ENCODE measurements around the gene B3GNT2. TPM values are rescaled to one million over a fixed set of nuclear protein-coding genes. Genes with fewer than 3 reads are reported as not detected.

Gene B3GNT2
- total and polyA plus RNA-seq, 2 donors (not counting 3 experiments of a cell fraction or from before 2014, with no cell fraction given): 9.5 to 21.2 TPM

- CTCF ChIA-PET: interaction anchor here (1.5 kb wide), 1 partner anchor 9 kb away, joined by 4 read pairs; no protein-coding TSS in a partner anchor
Measured at GRCh38 chr2:62207491-62207890, 11.6 kb downstream of the B3GNT2 start.

More at GRCh38 chr2:62207491-62207890, 11.6 kb downstream of the B3GNT2 start:
- POLR2A ChIA-PET: no interaction called here
- intact Hi-C loops (cut with micrococcal nuclease) (no loop called here), dilution Hi-C loops (cut with MboI; ENCODE audit: extremely low pct_ligation_motif_present, low sequenced_read_pairs) (no loop called here)
- Histone ChIP-seq H3K4me2 (ENCODE audit: insufficient read depth, low read length) (no peak overlapping the region), H2AFZ (ENCODE audit: low read depth, low read length) (no peak overlapping the region), H3K4me3 (replicated peaks in 1 of 3; ENCODE audit: insufficient read depth in 1 of 3, low read depth in 1 of 3, low read length in 3 of 3) (no peak overlapping the region), H4K20me1 (replicated peaks; ENCODE audit: control insufficient read depth, extremely low read depth, insufficient read depth, low read length) (peaks cover 2% of the 10 kb centered on the region), H3K79me2 (ENCODE audit: control insufficient read depth, insufficient read depth, low read length) (peaks cover 48% of the 10 kb centered on the region), H3K9me3 (replicated peaks; ENCODE audit: control insufficient read depth, insufficient read depth, low read length) (no peaks in the 10 kb centered on the region), H3K36me3 (ENCODE audit: control insufficient read depth in 2 of 2, extremely low read depth in 1 of 2, insufficient read depth in 2 of 2, low read length in 2 of 2) (no peaks in the 10 kb centered on the region), H3K27me3 (ENCODE audit: control insufficient read depth in 2 of 2, insufficient read depth in 2 of 2, low read length in 2 of 2) (no peaks in the 10 kb centered on the region), H3K9ac (replicated peaks; ENCODE audit: extremely low read depth, insufficient read depth, low read length) (no peak overlapping the region), H3K4me1 (ENCODE audit: control insufficient read depth, extremely low read depth, insufficient read depth, low read length) (no peaks in the 10 kb centered on the region), H3K9me1 (replicated peaks; ENCODE audit: control insufficient read depth, extremely low read depth, insufficient read depth, low read length) (no peaks in the 10 kb centered on the region), H3K27ac (ENCODE audit: insufficient read depth, low read depth, low read length) (no peak overlapping the region)
- DNase-seq (ENCODE audit: low read depth, low spot score) (no peak), FAIRE-seq (no peak)
- TF ChIP-seq GATA2 (IDR thresholded peaks at IDR 0.05; ENCODE audit: insufficient read depth, insufficient read length, low read depth, low read length): no peak
- no peak for TF ChIP-seq FOS (IDR thresholded peaks at IDR 0.05; ENCODE audit: borderline replicate concordance, insufficient read depth, low read length)
- no peak for TF ChIP-seq MAX (IDR thresholded peaks at IDR 0.05; ENCODE audit: insufficient read depth, insufficient read length)
- no peak for TF ChIP-seq POLR2AphosphoS5 (IDR thresholded peaks at IDR 0.05; ENCODE audit: insufficient read depth, low read depth, low read length)
- no peak for TF ChIP-seq EZH2 (IDR thresholded peaks at IDR 0.05; ENCODE audit: borderline replicate concordance, low read depth, low read length, severe bottlenecking)
- no peak for TF ChIP-seq POLR2A (IDR thresholded peaks at IDR 0.05; ENCODE audit: low read depth, low read length)
- no peak for TF ChIP-seq MYC (IDR thresholded peaks at IDR 0.05; ENCODE audit: low read depth, low read length)
- TF ChIP-seq CTCF (IDR thresholded peaks at IDR 0.05; ENCODE audit: extremely low read depth in 1 of 2, insufficient read depth in 1 of 2, low read depth in 1 of 2, low read length in 2 of 2): no peak
- TF ChIP-seq JUN (IDR thresholded peaks at IDR 0.05; ENCODE audit: borderline replicate concordance, insufficient read depth, insufficient read length, low read depth): no peak
- BruUV-seq (replicated peaks): no TSS peak
